NCI-H2227 treated with DMSO at 0.1 percent for 48 hours (cell line): ENCODE data around the gene CCR6.

Source experiments
- DNase-seq: peaks from one replicate; lab custom pipeline; 2025; lab: John Stamatoyannopoulos, UW

Gene CCR6

DNA sequence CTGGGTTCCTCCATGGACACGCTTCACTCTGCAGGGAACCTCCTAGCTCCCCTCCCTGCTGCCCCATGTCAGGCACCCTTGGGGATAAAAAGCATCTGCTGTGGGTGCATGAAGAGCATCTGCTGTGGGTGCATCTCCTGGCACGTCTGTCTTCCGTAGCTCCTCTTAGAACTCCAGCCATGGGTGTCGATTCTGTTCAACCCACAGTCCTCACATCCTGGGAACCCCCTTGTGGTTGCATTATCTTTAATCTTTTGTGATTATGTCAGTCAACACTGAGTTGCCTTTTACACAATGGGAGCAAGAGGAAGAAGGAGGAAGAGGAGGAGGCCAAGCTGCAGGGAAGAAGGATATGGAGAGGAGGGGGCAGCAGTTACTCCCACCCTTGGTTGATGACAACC, 24.1 kb upstream of the CCR6 start:
- no peak for DNase-seq

DNA sequence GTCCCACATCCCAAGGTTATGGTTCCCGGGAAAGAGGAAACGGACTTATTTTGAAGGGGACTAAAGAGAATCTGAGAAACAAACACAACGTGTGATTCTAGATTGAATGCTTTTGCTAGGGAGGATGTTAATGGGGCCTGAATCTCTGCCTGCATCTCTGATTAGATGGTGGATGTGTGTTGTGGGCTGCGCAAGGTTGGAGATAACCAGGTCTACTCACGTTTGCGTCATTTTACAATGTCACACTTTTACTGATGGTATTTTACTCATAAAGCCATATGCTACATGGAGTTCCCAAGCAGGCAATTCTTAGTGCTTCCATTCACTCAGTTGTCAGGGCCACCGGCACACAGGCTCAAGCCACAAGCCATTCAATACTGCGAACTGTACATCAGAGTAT, 23.2 kb upstream of the CCR6 start:
- no peak for DNase-seq

DNA sequence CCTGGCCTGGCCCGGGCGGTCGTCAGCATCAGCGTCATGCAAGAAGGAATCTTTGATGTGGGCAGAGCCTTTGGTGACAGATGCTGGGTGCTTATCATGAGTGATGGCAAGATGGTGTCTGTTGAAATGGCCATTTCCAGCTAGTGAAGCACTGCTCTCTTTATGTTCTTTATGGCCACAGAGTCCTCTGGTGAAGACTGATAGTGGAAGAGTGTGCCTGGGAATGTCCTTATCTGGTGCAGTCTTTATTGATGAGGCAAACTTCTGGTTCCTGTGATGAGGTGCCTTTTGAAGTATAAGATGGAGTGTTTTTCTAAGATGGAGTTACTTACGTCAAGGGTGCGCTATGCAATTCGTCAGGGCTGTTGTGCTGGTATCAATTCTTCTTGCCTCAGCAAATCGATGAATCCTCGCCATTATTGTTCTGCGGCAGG, 22.6 kb upstream of the CCR6 start:
- DNase-seq = no peak

DNA sequence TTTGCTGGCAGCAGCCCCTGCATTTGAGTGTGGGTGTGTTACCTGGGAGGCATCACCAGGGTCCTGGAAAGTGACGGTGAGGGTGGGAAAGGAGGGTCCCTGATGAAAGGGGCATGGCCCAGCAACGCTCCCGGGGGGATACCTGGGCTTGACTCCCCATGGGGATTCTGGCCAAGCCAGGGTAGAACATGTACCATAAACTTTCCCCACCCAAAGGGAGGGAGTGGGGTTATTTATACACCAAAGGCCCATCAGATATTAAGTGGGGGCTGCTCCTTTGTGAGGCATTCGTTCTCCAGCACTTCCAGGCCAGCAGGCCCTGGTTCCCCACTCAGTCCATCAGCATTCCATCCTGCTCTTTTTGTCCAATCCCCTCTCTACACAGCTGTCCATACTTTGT, 20.6 kb upstream of the CCR6 start:
- no peak for DNase-seq

DNA sequence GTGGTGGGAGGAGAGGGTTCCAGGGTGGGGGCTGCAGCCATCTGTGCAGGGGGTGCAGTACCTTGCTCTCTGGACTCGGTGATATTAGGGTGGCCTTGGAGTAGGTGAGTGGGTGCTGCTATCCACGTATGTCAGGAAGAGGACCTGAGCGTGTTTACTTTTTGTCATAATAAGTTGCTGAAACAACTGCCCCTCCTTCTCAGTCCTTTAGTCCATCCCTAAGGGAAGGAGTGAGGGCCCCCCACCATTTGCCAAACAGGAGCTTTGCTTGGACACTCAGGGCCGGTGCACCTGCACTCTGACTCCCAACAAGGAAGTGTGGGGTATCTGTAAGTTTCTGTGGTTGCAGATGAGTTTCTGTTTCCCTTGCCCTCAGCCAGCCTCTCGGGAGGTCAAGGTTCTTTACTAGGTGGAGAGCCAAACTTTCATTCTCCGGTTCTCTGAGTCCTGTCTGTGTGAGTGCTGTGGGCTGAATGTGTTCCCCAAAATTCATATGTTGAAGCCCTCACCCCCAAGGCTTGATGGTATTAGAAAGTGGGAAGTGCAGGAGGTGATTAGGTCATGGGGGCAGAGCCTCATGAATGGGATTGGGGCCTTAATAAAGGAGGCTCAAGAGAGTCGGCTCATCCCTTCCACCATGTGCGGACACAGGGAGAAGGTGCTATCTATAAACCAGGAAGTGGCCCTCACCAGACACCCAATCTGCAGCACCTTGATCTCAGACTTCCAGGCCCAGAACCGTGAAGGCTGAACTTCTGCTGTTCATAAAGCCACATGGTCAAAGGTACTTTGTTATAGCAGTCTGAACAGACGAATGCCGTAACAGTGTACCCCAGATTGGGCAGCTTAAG, 19.6 kb upstream of the CCR6 start:
- DNase-seq = no peak

DNA sequence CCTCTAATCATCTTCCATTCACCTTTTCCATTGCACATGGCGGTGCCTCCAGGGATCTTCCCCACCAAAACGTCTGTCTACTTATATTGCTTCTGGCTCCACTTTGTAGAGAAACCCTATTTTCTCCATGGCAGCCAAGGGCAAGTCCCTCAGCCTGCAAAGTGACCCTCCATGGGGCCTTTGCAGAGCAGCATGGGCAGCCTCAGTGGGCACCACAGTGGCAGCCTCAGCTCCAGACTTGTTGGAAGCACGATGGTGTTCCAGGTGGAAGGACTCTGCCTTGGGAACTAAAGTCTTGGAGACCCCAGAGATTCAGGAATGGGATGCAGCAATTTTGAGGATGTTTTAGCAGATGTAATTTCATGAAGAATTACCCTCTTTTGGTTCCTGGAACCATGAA, 18.5 kb upstream of the CCR6 start:
- DNase-seq = no peak

DNA sequence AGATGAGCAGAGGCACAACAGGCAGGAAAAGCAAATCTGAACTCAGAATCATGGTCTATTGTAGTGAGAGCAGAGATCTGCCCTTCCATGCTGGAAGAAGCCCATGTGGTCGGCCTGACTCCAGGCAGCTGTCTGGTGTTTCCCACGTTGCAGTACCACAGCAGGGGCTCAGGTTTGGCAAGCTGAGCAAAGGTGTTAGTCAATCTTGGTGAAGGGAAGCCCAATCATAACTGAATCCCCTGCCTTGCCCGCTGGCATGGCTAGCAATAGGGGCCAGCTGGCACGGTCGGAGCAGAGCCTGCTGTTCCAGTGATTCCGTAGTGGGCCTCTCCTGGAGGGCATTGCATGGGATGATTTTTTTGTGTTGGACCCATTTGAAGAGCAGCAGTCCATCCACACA, 17.8 kb upstream of the CCR6 start:
- DNase-seq = no peak

DNA sequence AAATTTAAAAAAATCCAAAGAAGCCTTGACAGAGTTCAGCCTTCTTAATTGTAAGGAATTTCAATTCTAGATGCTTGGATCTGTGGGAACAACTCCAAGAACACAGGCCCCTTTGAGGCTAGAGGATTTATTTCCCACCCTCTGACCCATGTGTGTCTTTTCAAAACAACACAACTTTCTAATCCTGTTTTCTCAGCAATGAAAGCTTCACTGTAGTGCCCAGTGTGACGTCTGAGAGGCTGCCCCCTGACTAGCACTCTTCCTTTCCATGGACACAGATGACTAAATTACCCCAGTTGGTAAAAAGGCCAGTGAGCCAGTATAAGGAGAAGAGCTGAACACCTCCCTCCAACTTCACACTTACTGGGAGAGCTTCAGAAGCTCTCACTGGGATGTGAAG, 16.5 kb upstream of the CCR6 start:
- DNase-seq = no peak

DNA sequence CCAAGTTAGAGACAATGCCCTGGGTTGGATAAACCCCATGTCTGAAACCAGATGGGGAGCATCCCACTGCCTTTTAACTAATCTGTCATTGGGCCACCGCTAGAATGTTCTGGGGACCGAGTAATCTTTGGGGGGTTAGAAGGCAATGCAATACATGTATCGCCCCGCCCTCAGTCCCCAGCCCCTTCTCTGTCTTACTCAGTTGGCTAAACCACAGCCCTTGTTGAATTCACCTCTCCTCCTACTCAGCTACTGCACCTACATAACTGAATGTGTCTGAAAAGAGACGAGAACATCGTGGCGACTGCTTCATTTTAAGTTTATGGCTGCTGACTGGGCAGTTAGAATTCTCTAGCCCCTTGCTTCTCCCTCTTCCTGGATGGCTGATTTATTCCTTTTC, 15.1 kb upstream of the CCR6 start:
- DNase-seq = no peak

DNA sequence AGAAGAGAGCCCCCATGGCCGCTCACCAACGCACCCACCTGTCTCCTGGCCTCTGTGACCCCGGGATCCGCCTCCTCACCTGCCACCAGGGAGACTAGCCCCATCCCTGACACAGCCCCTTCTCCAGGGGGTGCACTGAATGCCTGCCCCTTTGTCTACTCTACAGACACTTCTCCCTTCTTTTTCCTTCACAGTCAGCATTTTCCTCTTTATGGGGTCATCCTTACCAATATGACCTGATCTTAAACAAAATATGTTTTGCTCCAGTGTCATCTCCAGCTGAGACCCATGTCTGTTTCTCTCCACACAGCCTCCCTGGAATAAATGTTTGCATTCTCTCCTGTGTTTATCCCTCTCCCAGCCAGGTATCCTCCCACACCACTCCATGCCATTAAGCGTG, 14.6 kb upstream of the CCR6 start:
- no peak for DNase-seq

DNA sequence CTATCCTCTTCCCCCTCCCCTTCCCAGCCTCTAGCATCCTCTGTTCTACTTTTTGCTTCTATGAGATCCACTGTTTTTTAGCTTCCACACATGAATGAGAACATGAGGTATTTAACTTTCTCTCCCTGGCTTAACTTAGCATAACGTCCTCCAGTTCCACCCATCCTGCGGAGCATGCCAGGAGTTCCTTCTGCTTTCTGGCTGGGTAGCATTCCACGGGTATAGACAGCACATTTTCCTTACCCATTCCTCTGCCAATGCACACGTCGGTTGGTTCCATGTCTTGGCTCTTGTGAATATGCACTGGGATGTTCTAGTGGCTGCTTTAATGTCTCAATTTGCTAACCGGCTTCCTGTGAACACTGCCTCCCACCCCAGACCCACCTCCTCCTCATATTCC, 13.2 kb upstream of the CCR6 start:
- DNase-seq = no peak

DNA sequence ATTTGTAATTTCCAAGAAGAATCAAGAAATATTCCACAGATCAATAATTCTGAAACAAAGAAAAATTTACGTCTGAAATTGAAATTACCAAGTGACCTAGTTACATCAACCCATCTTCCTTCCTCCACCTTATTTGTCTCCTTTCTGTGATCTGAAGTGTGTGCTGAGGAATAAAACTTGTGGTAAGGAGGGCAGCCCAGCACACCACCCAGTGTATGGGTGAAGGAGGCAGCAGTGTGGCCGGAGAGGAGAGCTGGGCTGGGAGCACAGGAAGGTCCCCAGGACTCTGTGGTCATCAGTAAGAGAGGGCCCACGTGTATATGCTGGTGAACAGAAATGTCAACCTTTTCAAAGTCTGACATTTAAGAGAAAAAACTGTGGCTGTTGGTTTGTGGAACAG, 11.3 kb upstream of the CCR6 start:
- no peak for DNase-seq

DNA sequence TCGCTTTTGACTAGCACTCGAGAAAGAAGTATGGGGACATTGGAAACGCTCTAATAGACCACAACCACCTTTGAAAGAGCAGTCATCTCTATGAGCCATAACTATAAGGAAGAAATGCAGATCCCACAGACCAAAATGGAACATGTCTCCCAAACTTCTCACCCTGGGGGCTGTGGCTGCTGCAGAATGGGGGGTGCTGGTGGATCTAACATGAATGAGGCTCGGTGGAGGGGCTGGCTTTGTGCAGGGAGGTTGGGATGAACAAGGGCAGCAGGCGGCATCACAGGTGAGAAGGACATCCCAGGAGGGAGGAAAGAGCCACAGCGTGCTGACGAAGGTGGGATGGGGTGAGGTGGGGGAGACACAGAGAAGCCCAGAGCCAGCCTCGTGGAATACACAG, 10.5 kb upstream of the CCR6 start:
- no peak for DNase-seq

DNA sequence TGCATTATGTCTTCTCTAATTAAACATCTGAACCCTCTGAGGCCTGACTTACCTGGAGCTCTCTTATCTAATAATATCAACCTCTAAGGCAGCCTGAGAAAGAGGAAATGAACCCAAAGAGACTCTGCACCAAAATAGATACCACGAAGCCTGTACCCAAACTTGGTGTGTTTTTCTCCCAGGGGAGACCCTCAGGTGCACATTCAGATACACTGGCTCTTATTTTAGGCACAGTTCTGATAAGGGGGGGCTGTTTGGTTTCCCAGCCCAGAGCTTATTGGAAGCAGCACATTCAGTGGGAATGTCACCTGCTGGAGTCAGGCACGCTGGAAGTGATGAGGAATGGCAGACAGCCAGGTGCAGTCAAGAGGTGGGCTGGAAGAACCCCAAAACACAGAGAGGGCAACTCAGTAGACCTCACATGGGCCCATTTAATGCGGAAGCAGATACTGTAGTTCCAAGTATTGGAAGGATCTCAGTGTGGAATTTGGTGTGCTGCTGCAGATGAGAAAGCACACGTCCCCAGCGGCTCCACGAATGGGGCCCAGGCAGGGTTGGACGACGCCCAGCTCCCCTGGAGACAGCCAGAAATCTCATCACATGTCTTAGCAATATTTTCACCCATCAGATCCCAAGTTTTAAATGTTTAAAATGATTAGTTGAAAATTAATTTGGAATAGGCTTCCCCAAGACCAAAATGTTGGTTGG, 9.7 kb upstream of the CCR6 start:
- DNase-seq = no peak

DNA sequence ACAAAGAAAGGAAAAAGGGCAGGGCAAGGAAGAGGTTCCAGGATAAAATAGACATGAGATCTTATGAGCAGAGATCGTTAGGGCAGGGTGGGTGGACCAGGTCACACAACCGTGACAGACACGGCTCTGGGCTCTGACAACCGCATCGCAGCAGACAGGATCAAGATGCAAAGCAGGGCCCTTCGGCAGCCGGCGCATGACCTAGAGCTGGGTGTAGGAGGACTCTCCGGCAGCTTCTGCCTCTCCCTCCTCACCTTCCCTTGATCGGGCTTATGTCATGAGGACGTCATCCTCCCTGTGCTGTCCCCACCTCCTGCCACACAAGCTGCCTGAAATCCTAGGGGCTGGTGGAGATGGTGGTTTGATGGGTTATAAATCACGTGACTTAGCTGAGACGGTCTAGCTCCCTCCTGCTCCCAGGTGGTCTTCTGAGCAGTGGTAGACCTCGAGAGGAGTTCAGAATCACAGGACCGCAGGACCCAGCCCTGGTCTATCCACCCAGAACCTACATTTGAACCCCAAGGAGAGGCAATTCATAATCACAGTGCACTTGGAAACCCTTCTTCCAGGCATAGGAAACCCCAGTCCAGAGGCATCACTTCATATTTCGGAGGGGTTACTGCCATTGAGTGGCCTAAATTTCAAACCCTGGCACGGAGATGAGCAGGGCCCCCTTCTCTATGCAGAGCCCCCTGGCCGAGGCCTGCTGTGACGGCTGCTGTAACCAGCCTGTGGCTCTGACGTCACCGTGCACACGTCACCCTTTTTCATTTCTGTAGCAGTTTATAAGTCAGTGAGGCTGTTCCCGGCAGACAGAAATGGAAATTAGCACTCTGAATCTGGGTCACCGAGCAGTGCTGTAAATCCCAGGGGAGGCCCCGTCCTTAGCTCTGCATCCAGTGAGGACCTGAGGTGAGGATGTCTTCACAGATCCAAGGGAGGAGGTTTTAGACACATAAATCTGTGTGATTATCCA, 8.7 kb upstream of the CCR6 start:
- no peak for DNase-seq

DNA sequence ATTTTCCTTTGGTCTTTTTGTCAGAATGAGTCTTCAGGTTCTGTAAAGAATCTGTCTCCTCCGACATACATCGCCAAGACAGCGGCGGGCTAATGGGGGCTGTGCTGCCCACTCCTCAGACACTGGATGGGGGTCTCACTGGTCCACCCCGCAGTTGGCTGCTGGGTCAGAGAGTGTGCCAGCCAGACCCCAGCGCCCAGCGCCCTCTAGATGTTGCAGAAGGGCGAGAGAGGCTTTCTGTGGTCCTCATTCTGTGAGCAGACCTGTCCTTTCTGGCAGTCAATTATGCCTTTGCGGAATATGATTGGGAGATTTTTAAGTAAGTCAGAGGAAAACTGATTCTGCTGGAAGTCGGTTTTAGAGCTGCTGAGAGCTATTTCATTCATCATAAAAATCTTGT, 7.8 kb upstream of the CCR6 start:
- DNase-seq = no peak

DNA sequence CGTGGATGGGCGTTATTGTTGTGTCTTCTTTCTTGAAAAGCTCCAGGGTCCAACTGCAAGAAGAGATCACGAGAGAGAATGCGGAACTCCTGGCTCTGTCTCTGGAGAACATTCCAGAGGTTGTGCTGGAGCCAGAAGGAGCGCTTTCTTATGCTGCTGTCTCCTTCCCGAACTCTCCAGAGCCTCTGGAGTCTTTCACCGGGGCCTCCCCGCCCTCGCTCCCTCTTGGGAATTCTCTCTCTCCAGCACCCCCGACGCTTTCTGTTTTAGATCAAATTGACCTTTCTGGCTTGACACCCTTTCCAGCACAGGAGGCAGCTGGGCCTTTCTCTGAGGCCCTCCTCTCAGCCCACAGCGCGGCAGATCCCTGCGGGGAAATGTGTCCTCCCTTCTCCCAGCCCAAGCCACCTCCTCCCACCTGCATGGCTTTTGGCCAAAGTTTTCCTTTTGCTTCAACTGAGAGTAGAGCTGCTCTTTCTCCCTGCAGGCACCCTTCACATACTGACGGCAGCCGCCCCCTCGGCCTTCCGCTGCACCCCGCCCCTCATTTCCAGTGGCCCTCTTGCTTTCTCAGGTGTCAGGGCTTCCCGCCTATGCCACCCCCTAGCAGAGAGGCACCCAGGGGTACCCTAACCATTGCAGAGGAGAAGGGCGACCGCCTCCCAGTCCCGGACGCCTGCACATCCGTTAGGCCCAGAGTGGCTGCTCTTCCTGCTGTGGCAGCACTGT, 6.6 kb upstream of the CCR6 start:
- no peak for DNase-seq

DNA sequence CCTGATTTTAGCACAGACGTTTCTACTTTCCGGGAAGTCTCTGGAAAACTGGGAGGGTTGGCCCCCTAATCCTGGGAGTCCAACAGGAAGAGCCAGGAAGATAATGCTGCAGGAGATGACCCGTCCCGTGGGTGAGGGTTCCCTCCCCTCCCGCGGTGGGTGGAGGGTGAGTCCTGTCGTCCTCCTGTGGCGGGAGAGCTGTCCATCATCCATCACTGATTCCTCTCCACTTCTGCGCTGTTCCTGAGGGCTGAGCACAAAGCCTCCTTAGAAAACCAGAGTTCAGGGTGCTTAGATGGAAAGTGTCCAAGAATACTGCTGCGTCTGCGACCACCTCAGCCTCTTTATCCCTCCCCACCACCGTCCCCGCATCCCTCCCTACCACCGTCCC, 6.1 kb upstream of the CCR6 start:
- DNase-seq = no peak

DNA sequence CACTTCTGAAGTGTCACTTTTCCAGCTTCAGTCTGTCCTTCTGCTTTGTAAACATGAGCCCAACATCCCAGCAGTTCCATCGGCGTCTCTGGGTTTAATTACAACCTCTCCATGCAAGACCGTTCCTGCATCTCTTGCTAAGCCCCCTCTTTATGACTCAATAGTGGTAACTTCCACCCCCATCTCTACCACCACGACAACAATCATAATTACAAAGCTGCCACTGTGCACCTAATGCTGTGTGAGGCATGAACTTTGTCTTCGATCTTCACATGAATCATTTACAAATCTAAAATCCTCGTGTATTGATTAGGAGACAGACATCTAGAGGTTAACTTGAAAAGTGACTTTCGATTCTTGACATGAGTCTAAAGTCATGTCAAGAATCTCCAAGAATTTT, 4.9 kb upstream of the CCR6 start:
- no peak for DNase-seq

DNA sequence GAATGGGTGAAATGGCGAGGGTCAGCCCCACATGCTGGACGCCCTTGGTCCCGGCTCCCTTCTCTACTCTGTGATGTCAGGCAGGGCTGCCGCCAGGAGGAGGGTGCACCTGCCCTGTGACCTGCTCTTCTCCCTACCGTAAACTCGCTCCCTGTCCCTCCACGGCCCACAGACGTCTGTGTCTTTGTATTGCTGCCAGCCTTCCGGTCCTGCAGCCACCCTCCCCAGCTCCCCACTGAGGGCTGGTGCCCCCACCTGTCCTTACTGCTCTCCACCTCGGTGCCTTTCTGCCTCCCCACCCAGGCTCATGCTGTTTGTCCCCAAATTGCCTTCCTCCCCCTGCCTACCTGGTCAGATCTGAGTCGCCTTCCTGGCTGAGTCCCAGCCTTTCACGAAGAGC, 4.1 kb upstream of the CCR6 start:
- no peak for DNase-seq

DNA sequence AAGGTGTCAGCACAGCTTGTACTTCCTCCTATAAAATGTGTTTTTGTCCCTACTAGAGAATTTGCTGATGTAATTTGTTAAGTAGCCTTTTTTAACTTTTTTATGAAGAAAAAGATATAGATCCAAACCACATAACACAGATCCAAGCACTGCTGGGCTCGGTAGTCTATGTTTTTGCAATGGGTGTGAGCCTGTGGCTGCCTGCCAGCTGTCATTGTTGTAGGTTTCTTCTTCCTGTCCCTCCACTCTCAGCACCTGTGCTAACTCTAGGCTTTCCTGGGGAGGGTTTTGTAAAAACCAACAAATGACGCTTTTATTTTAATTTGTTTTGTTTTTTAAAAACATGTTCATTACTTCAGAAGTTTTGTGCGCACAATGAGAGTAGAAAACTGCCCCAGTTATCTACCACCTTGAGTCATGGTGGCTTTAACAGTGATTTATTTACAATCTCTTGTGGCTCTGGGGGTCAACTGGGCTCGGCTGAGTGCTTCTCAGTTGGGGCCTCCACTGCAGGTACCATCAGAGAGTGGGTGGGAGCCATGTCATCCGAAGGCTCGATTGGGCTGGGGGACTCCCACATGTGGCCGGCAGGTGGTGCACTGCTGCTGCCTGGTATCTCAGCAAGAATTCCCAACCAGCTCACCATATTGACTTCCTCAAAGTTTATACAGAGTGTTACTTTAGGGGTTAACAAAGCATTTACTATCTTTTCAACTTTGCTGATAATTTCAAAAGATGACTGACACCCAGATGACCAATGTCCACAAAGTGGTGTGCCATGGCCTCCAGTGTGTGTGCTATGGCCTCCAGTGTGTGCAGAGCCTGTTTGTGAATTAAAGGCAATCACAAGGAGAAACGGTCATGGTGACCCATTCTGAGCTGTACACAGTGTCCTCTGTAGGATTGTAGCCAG, 3.0 kb upstream of the CCR6 start:
- DNase-seq = no peak
